K562 (cell line): ENCODE results near the gene HYAL4. TPM values are rescaled to one million over a fixed set of nuclear protein-coding genes. Genes with fewer than 3 reads are reported as not detected.

Experiments used
- ATAC-seq: fragments of 200-7000 bp; cut with Tn5 transposase; 3 replicates; pipeline ENCODE4 v1.9.1; 2020; ENCODE audit warnings: moderate library complexity
- BruUV-seq: library from RNA; stranded (reverse); fragments of 400-500 nt; replicated peaks from 2 replicates; lab custom pipeline; 2021; lab: Mats Ljungman, UMichigan
- CTCF ChIA-PET: fragments of 300-600 bp; formaldehyde crosslinking; extraction: SDS; loops from one replicate; lab custom pipeline; 2021; ENCODE audit warnings: low intra/inter-chr PET ratio; lab: Yijun Ruan, JAX
- POLR2A ChIA-PET: fragments of 300-600, 350-650 bp; sonication (Branson Sonifier 250); formaldehyde crosslinking; extraction: SDS; loops from one replicate; lab custom pipeline; 2021; ENCODE audit warnings: antibody characterized with exemption, inconsistent platforms; lab: Yijun Ruan, JAX
- DNase-seq, 4 experiments: peaks; one replicate each; pipeline versions ENCODE4 v3.0.0 to v3.0.0-alpha.2; 2011 to 2018; ENCODE audit warnings: low spot score in 3 of 4, mixed read lengths in 3 of 4; ENCODE audit errors: extremely low read depth in 1 of 4
- FAIRE-seq: peaks from 2 replicates; lab custom pipeline; 2011; peaks lifted over from hg19 to GRCh38; lab: Jason Lieb, UNC
- H2AFZ ChIP-seq: 2 replicates; pipeline ENCODE4 v1.6.0; 2011; ENCODE audit warnings: low read depth, low read length, control low read depth, inconsistent platforms
- H3K27ac ChIP-seq: fragments of 200-600 bp; 3 replicates; pipeline ENCODE4 v1.8.0; 2011; ENCODE audit warnings: low read depth, mild to moderate bottlenecking, control low read depth, inconsistent platforms, low read length, moderate library complexity, mixed read lengths; ENCODE audit errors: extremely low read depth
- H3K27me3 ChIP-seq, 2 experiments: fragments of 300-600 bp in 1 of 2; 2 replicates in 1 of 2; 3 replicates in 1 of 2; pipeline versions ENCODE4 v1.6.0 to v1.8.0; 2011; ENCODE audit warnings: inconsistent platforms in 2 of 2, low read length in 2 of 2, mild to moderate bottlenecking in 1 of 2, mixed read lengths in 1 of 2, moderate library complexity in 1 of 2; ENCODE audit not compliant: control insufficient read depth in 2 of 2, insufficient read depth in 2 of 2
- H3K36me3 ChIP-seq: fragments of 300-600 bp; 3 replicates; pipeline ENCODE4 v1.8.0; 2011; ENCODE audit warnings: mild to moderate bottlenecking, low read length, inconsistent platforms; ENCODE audit not compliant: control insufficient read depth, insufficient read depth
- H3K4me1 ChIP-seq, 2 experiments: fragments of 200-600 bp in 1 of 2; replicated peaks in 1 of 2; 2 replicates in 1 of 2; 3 replicates in 1 of 2; pipeline versions ENCODE4 v1.5.1 to v1.8.0; 2011; ENCODE audit warnings: inconsistent platforms in 2 of 2, low read length in 2 of 2, mild to moderate bottlenecking in 1 of 2, mixed read lengths in 1 of 2, moderate library complexity in 1 of 2; ENCODE audit not compliant: control insufficient read depth in 2 of 2, insufficient read depth in 2 of 2
- H3K4me2 ChIP-seq: 2 replicates; pipeline ENCODE4 v1.6.1; 2011; ENCODE audit warnings: low read length, control low read depth, inconsistent platforms, mixed read lengths; ENCODE audit not compliant: insufficient read depth
- H3K4me3 ChIP-seq: fragments of 200-600 bp; sonication (generic), shearing (Covaris generic); 2 replicates; pipeline ENCODE4 v1.5.1; 2016; ENCODE audit warnings: control low read depth, inconsistent platforms
- H3K79me2 ChIP-seq: fragments of 200-600 bp; 3 replicates; pipeline ENCODE4 v1.8.0; 2011; ENCODE audit warnings: low read length, inconsistent platforms; ENCODE audit not compliant: control insufficient read depth, insufficient read depth
- H3K9ac ChIP-seq, 2 experiments: 2 replicates each; pipeline versions ENCODE4 v1.6.0 to v1.6.1; 2011; ENCODE audit warnings: low read depth in 2 of 2, low read length in 2 of 2, control low read depth in 1 of 2, inconsistent platforms in 1 of 2, mild to moderate bottlenecking in 1 of 2, mixed read lengths in 1 of 2; ENCODE audit not compliant: insufficient read depth in 1 of 2
- H3K9me1 ChIP-seq: one replicate; pipeline ENCODE4 v1.6.0; 2011; ENCODE audit warnings: inconsistent platforms, mild to moderate bottlenecking, low read length, moderate library complexity; ENCODE audit not compliant: control insufficient read depth, insufficient read depth
- H3K9me3 ChIP-seq: replicated peaks from 2 replicates; pipeline ENCODE4 v1.5.1; 2011; ENCODE audit warnings: low read depth, low read length, inconsistent platforms; ENCODE audit not compliant: control insufficient read depth, insufficient read depth
- H4K20me1 ChIP-seq: replicated peaks from 2 replicates; pipeline ENCODE4 v1.6.1; 2011; ENCODE audit warnings: low read length, inconsistent platforms, mixed read lengths; ENCODE audit not compliant: control insufficient read depth, insufficient read depth
- ARID1B ChIP-seq: fragments of 450-650 bp; IDR thresholded peaks from 2 replicates; pipeline ENCODE4 v1.6.1; 2016; ENCODE audit warnings: antibody characterized with exemption, mild to moderate bottlenecking, inconsistent platforms
- CBFA2T3 ChIP-seq: fragments of 450-650 bp; IDR thresholded peaks from 2 replicates; pipeline ENCODE4 v1.6.1; 2017
- CC2D1A ChIP-seq: fragments of 450-650 bp; IDR thresholded peaks from 2 replicates; pipeline ENCODE4 v1.6.1; 2017; ENCODE audit warnings: mild to moderate bottlenecking
- CREM ChIP-seq: IDR thresholded peaks from 2 replicates; pipeline ENCODE4 v1.6.1; 2014; ENCODE audit warnings: antibody characterized with exemption, low read depth
- FOXK1 ChIP-seq: sonication (generic); formaldehyde crosslinking; IDR thresholded peaks from 2 replicates; pipeline ENCODE4 v1.8.0; 2022; ENCODE audit warnings: missing genetic modification reagents, mild to moderate bottlenecking, borderline replicate concordance
- GABPA ChIP-seq: fragments of 200-800 bp; sonication (Bioruptor generic); conservative IDR thresholded peaks from 2 replicates; pipeline ENCODE4 v1.6.1; 2016; ENCODE audit warnings: low read depth, missing genetic modification characterization, missing compliant biosample characterization
- KAT2B ChIP-seq: IDR thresholded peaks from one replicate; pipeline ENCODE4 v1.6.1; 2012; ENCODE audit warnings: low read depth, mild to moderate bottlenecking, control low read depth, inconsistent platforms, low read length, moderate library complexity
- RNF2 ChIP-seq: sonication (generic); IDR thresholded peaks from 2 replicates; pipeline ENCODE4 v1.6.1; 2016
- SNRNP70 ChIP-seq: fragments of 200-400 bp; formaldehyde crosslinking; optimal IDR thresholded peaks from 2 replicates; pipeline ENCODE3; 2017; ENCODE audit warnings: low read depth, low read length
- WGBS: fragments of 100-300 bp; shearing (Covaris generic); methylation state at CpG from one replicate; pipeline ENCODE4 v1.1.6; 2016; ENCODE audit warnings: low coverage, mixed read lengths; ENCODE audit not compliant: insufficient coverage; ENCODE audit errors: missing lambda C conversion rate; 5-methylcytosine and 5-hydroxymethylcytosine counted together
- in situ Hi-C: fragments of 300-500 bp; cut with MboI; formaldehyde crosslinking; loops from 4 replicates; pipeline ENCODE4 v1.15.0; 2018; ENCODE audit warnings: inconsistent platforms, mixed read lengths
- intact Hi-C: fragments of 100-400 bp; cut with micrococcal nuclease; formaldehyde crosslinking; loops from 2 replicates; pipeline ENCODE4 v1.14.2; 2022
- polyA plus RNA-seq, 8 experiments: library from polyadenylated mRNA; depleted of rRNA in 4 of 8; stranded (reverse) in 5 of 8; unstranded in 3 of 8; fragments of >200 nt; fragmentation: Nextera tagmentation in 2 of 8; fragmentation: Illumina TruSeq in 1 of 8; extraction: Ambion mirVana in 2 of 8; extraction: Trizol in 1 of 8; gene quantifications; 2 replicates each; pipeline versions ENCODE4 v1.2.1 to v1.2.3, GENCODE V29; 2011 to 2014; ENCODE audit warnings: inconsistent platforms in 1 of 8, missing spikeins in 1 of 8
- total RNA-seq, 7 experiments: library from RNA; depleted of rRNA in 6 of 7; stranded (reverse); fragments of >200 nt in 6 of 7; fragmentation: Illumina TruSeq in 2 of 7; extraction: Trizol in 2 of 7; gene quantifications; 2 replicates each; pipeline versions ENCODE4 v1.2.1 to v1.2.3, GENCODE V29; 2011 to 2021; ENCODE audit warnings: low replicate concordance in 1 of 7
- TF ChIP-seq, protein P1 (sequence below): sonication (generic); formaldehyde crosslinking; IDR thresholded peaks from 2 replicates; pipeline ENCODE4 v1.8.0; 2022; ENCODE audit warnings: mild to moderate bottlenecking, low read depth, missing genetic modification reagents
- TF ChIP-seq, protein P2 (sequence below): IDR thresholded peaks from 2 replicates; pipeline ENCODE4 v1.6.1; 2016; ENCODE audit warnings: missing genetic modification characterization, missing compliant biosample characterization
- TF ChIP-seq, protein P3 (sequence below), 3 experiments: IDR thresholded peaks in 2 of 3; conservative IDR thresholded peaks in 1 of 3; 2 replicates each; pipeline ENCODE4 v1.5.1; 2011 to 2012; ENCODE audit warnings: low read length in 3 of 3, mild to moderate bottlenecking in 3 of 3, control low read depth in 2 of 3, improper control_type of control experiment in 1 of 3, inconsistent platforms in 1 of 3, low read depth in 1 of 3, mixed read lengths in 1 of 3, moderate library complexity in 1 of 3; ENCODE audit not compliant: insufficient read depth in 2 of 3
- TF ChIP-seq, protein P4 (sequence below): fragments of 450-650 bp; IDR thresholded peaks from 2 replicates; pipeline ENCODE4 v1.6.1; 2018; ENCODE audit not compliant: partially characterized antibody
- TF ChIP-seq, protein P5 (sequence below): conservative IDR thresholded peaks from 2 replicates; pipeline ENCODE4 v1.6.1; 2011; ENCODE audit warnings: low read depth, mild to moderate bottlenecking, low read length; ENCODE audit not compliant: control insufficient read depth

Gene HYAL4
- total and polyA plus RNA-seq, 9 of the 15 experiments (the other 6 are each of a cell fraction or from before 2014, with no cell fraction given) = not detected

- no peak overlapping the region for H2AFZ ChIP-seq
- WGBS = under 1% methylated on average over 4 of the region's 4 CpGs
- no peak overlapping the region for H3K9ac ChIP-seq
- ChIA-PET POLR2A (no interaction called here), CTCF (no interaction called here)
- FAIRE-seq (no peak), DNase-seq (no peak), ATAC-seq (no peak)
- no peaks in the 10 kb centered on the region for H3K9me3 ChIP-seq
- in situ Hi-C loops (no loop called here), intact Hi-C loops (loop anchor here (10.0 kb wide), 1 partner anchor 866 kb away; no protein-coding TSS in a partner anchor)
- H3K36me3 ChIP-seq = no peaks in the 10 kb centered on the region
- H3K9me1 ChIP-seq = no peaks in the 10 kb centered on the region
- no peaks in the 10 kb centered on the region for H3K79me2 ChIP-seq
- H3K27ac ChIP-seq = no peak overlapping the region
- BruUV-seq = no TSS peak
- no peaks in the 10 kb centered on the region for H4K20me1 ChIP-seq
- no peaks in the 10 kb centered on the region for H3K27me3 ChIP-seq
- no peak overlapping the region for H3K4me2 ChIP-seq
- H3K4me3 ChIP-seq = no peak overlapping the region
- H3K4me1 ChIP-seq = no peaks in the 10 kb centered on the region
- TF ChIP-seq ARID1B (no peak), CBFA2T3 (no peak), FOXK1 (no peak), SNRNP70 (no peak), GABPA (tag) (no peak), KAT2B (no peak), RNF2 (no peak), CREM (no peak), CC2D1A (no peak)
- TF ChIP-seq, protein P1, sequence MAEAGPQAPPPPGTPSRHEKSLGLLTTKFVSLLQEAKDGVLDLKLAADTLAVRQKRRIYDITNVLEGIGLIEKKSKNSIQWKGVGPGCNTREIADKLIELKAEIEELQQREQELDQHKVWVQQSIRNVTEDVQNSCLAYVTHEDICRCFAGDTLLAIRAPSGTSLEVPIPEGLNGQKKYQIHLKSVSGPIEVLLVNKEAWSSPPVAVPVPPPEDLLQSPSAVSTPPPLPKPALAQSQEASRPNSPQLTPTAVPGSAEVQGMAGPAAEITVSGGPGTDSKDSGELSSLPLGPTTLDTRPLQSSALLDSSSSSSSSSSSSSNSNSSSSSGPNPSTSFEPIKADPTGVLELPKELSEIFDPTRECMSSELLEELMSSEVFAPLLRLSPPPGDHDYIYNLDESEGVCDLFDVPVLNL (CRISPR knock-in tag) = no peak
- TF ChIP-seq, protein P2, sequence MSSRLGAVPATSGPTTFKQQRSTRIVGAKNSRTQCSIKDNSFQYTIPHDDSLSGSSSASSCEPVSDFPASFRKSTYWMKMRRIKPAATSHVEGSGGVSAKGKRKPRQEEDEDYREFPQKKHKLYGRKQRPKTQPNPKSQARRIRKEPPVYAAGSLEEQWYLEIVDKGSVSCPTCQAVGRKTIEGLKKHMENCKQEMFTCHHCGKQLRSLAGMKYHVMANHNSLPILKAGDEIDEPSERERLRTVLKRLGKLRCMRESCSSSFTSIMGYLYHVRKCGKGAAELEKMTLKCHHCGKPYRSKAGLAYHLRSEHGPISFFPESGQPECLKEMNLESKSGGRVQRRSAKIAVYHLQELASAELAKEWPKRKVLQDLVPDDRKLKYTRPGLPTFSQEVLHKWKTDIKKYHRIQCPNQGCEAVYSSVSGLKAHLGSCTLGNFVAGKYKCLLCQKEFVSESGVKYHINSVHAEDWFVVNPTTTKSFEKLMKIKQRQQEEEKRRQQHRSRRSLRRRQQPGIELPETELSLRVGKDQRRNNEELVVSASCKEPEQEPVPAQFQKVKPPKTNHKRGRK (tag) = no peak
- TF ChIP-seq, protein P3, sequence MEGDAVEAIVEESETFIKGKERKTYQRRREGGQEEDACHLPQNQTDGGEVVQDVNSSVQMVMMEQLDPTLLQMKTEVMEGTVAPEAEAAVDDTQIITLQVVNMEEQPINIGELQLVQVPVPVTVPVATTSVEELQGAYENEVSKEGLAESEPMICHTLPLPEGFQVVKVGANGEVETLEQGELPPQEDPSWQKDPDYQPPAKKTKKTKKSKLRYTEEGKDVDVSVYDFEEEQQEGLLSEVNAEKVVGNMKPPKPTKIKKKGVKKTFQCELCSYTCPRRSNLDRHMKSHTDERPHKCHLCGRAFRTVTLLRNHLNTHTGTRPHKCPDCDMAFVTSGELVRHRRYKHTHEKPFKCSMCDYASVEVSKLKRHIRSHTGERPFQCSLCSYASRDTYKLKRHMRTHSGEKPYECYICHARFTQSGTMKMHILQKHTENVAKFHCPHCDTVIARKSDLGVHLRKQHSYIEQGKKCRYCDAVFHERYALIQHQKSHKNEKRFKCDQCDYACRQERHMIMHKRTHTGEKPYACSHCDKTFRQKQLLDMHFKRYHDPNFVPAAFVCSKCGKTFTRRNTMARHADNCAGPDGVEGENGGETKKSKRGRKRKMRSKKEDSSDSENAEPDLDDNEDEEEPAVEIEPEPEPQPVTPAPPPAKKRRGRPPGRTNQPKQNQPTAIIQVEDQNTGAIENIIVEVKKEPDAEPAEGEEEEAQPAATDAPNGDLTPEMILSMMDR (IDR thresholded peaks at IDR 0.05 in 2 of 3, conservative IDR thresholded peaks at IDR 0.05 in 1 of 3; ENCODE audit: insufficient read depth in 2 of 3, low read depth in 1 of 3, low read length in 3 of 3) = no peak
- TF ChIP-seq, protein P4, sequence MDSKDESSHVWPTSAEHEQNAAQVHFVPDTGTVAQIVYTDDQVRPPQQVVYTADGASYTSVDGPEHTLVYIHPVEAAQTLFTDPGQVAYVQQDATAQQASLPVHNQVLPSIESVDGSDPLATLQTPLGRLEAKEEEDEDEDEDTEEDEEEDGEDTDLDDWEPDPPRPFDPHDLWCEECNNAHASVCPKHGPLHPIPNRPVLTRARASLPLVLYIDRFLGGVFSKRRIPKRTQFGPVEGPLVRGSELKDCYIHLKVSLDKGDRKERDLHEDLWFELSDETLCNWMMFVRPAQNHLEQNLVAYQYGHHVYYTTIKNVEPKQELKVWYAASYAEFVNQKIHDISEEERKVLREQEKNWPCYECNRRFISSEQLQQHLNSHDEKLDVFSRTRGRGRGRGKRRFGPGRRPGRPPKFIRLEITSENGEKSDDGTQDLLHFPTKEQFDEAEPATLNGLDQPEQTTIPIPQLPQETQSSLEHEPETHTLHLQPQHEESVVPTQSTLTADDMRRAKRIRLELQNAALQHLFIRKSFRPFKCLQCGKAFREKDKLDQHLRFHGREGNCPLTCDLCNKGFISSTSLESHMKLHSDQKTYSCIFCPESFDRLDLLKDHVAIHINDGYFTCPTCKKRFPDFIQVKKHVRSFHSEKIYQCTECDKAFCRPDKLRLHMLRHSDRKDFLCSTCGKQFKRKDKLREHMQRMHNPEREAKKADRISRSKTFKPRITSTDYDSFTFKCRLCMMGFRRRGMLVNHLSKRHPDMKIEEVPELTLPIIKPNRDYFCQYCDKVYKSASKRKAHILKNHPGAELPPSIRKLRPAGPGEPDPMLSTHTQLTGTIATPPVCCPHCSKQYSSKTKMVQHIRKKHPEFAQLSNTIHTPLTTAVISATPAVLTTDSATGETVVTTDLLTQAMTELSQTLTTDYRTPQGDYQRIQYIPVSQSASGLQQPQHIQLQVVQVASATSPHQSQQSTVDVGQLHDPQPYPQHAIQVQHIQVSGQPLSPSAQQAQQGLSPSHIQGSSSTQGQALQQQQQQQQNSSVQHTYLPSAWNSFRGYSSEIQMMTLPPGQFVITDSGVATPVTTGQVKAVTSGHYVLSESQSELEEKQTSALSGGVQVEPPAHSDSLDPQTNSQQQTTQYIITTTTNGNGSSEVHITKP = no peak
- TF ChIP-seq, protein P5, sequence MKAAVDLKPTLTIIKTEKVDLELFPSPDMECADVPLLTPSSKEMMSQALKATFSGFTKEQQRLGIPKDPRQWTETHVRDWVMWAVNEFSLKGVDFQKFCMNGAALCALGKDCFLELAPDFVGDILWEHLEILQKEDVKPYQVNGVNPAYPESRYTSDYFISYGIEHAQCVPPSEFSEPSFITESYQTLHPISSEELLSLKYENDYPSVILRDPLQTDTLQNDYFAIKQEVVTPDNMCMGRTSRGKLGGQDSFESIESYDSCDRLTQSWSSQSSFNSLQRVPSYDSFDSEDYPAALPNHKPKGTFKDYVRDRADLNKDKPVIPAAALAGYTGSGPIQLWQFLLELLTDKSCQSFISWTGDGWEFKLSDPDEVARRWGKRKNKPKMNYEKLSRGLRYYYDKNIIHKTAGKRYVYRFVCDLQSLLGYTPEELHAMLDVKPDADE = no peak
These were observed 26.0 kb upstream of the HYAL4 start for GRCh38 chr7:123819001-123819400.
